Liver (tissue), 9 donors: Measurements from ENCODE around the gene ST3GAL2. TPM values are rescaled to one million over a fixed set of nuclear protein-coding genes. Genes with fewer than 3 reads are reported as not detected.

Experiments used
- DNase-seq: peaks from one replicate; pipeline ENCODE4 v3.0.0-alpha.2; 2017; ENCODE audit warnings: low spot score
- H3K27ac ChIP-seq, 2 donors: one replicate each; pipeline ENCODE4 v1.7.0; 2013; ENCODE audit warnings: inconsistent platforms in 2 of 2, low read length in 2 of 2, control low read depth in 1 of 2, low read depth in 1 of 2, mild to moderate bottlenecking in 1 of 2
- H3K27me3 ChIP-seq, 4 donors: one replicate each; pipeline versions ENCODE4 v1.6.1 to v1.7.0; 2013; ENCODE audit warnings: low read length in 3 of 4, inconsistent platforms in 1 of 4, mild to moderate bottlenecking in 1 of 4, moderate library complexity in 1 of 4; ENCODE audit not compliant: control insufficient read depth in 4 of 4, insufficient read depth in 4 of 4
- H3K36me3 ChIP-seq, 4 donors: one replicate each; pipeline versions ENCODE4 v1.6.1 to v1.7.0; 2013; ENCODE audit warnings: low read length in 3 of 4, mild to moderate bottlenecking in 3 of 4, low read depth in 1 of 4, moderate library complexity in 1 of 4; ENCODE audit not compliant: control insufficient read depth in 4 of 4, insufficient read depth in 3 of 4
- H3K4me1 ChIP-seq, 4 donors: one replicate each; pipeline versions ENCODE4 v1.6.1 to v1.7.0; 2013; ENCODE audit warnings: low read length in 3 of 4, mild to moderate bottlenecking in 3 of 4, moderate library complexity in 1 of 4; ENCODE audit not compliant: control insufficient read depth in 4 of 4, insufficient read depth in 4 of 4
- H3K4me3 ChIP-seq, 3 donors: one replicate each; pipeline versions ENCODE4 v1.6.1 to v1.7.0; 2013; ENCODE audit warnings: low read length in 3 of 3, control low read depth in 1 of 3, low read depth in 1 of 3, mild to moderate bottlenecking in 1 of 3
- H3K9ac ChIP-seq, 2 donors: one replicate each; pipeline ENCODE4 v1.7.0; 2013; ENCODE audit warnings: low read length in 2 of 2, mild to moderate bottlenecking in 2 of 2, moderate library complexity in 2 of 2, control low read depth in 1 of 2, low read depth in 1 of 2
- H3K9me3 ChIP-seq, 4 donors: one replicate each; pipeline versions ENCODE4 v1.6.1 to v1.7.0; 2013; ENCODE audit warnings: low read length in 3 of 4; ENCODE audit not compliant: control insufficient read depth in 4 of 4
- ATF3 ChIP-seq: IDR thresholded peaks from 2 replicates; pipeline ENCODE4 v1.6.1; 2016; ENCODE audit warnings: antibody characterized with exemption
- CTCF ChIP-seq: fragments of 150-350 bp; IDR thresholded peaks from 2 replicates; pipeline ENCODE4 v1.5.1; 2017; ENCODE audit warnings: improper control_type of control experiment, low read depth, low read length; ENCODE audit not compliant: missing input control
- EGR1 ChIP-seq, 2 donors: IDR thresholded peaks; 2 replicates each; pipeline ENCODE4 v1.6.1; 2016 to 2018; ENCODE audit warnings: antibody characterized with exemption in 2 of 2, low read depth in 2 of 2
- FOXA1 ChIP-seq: IDR thresholded peaks from 2 replicates; pipeline ENCODE4 v1.6.1; 2016; ENCODE audit warnings: antibody characterized with exemption
- FOXA2 ChIP-seq: IDR thresholded peaks from 2 replicates; pipeline ENCODE4 v1.6.1; 2016; ENCODE audit warnings: antibody characterized with exemption
- GABPA ChIP-seq, 2 donors: IDR thresholded peaks in 1 of 2; conservative IDR thresholded peaks in 1 of 2; 2 replicates each; pipeline ENCODE4 v1.6.1; 2016; ENCODE audit warnings: antibody characterized with exemption in 2 of 2, mild to moderate bottlenecking in 1 of 2, moderate library complexity in 1 of 2
- HNF4A ChIP-seq, 2 donors: conservative IDR thresholded peaks; 2 replicates each; pipeline ENCODE4 v1.6.1; 2016; ENCODE audit warnings: antibody characterized with exemption in 2 of 2, mild to moderate bottlenecking in 2 of 2
- HNF4G ChIP-seq: IDR thresholded peaks from 2 replicates; pipeline ENCODE4 v1.6.1; 2016; ENCODE audit warnings: antibody characterized with exemption
- JUND ChIP-seq, 2 donors: IDR thresholded peaks; 2 replicates each; pipeline ENCODE4 v1.6.1; 2016; ENCODE audit warnings: antibody characterized with exemption in 2 of 2
- MAX ChIP-seq: IDR thresholded peaks from 2 replicates; pipeline ENCODE4 v1.6.1; 2016; ENCODE audit warnings: antibody characterized with exemption
- NR2F2 ChIP-seq: IDR thresholded peaks from 2 replicates; pipeline ENCODE4 v1.6.1; 2016; ENCODE audit warnings: antibody characterized with exemption
- RAD21 ChIP-seq, 2 donors: IDR thresholded peaks; 2 replicates each; pipeline ENCODE4 v1.6.1; 2016; ENCODE audit warnings: antibody characterized with exemption in 2 of 2, mild to moderate bottlenecking in 2 of 2
- REST ChIP-seq: IDR thresholded peaks from 2 replicates; pipeline ENCODE4 v1.6.1; 2016; ENCODE audit warnings: antibody characterized with exemption, mild to moderate bottlenecking
- TAF1 ChIP-seq: conservative IDR thresholded peaks from 2 replicates; pipeline ENCODE4 v1.6.1; 2016; ENCODE audit warnings: antibody characterized with exemption, mild to moderate bottlenecking
- ZBTB33 ChIP-seq: IDR thresholded peaks from 2 replicates; pipeline ENCODE4 v1.6.1; 2016; ENCODE audit warnings: antibody characterized with exemption
- WGBS: extraction: QIAGEN DNeasy Blood & Tissue Kit; methylation state at CpG from one replicate; pipeline ENCODE4 v1.1.7; 2013; 5-methylcytosine and 5-hydroxymethylcytosine counted together
- polyA plus RNA-seq, 2 donors: library from polyadenylated mRNA; stranded (reverse) in 1 of 2; unstranded in 1 of 2; fragments of 200-250 nt in 1 of 2; fragments of >200 nt in 1 of 2; fragmentation: Nextera tagmentation in 1 of 2; extraction: Ambion mirVana in 1 of 2; gene quantifications; one replicate each; pipeline versions ENCODE4 v1.2.1 to v1.2.3, GENCODE V29; 2013 to 2015
- total RNA-seq, 2 donors: library from RNA; depleted of rRNA; stranded (reverse); fragments of >200 nt; gene quantifications; one replicate each; pipeline ENCODE4 v1.2.3, GENCODE V29; 2014
- donor health status: healthy.
- donor health status: healthy.
- donor health status: healthy.
- donor health status: healthy.
- donor health status: healthy.

Gene ST3GAL2
- total and polyA plus RNA-seq, 4 donors, result 3.9 to 53.1 (median 12.9) TPM

- 21% methylated on average over 47 of the region's 47 CpGs for WGBS
- no peak for DNase-seq
- Histone ChIP-seq H3K4me1 (peaks cover 5 to 19% (median 10%) of the 10 kb centered on the region in 4 donors), H3K27me3 (no peaks in the 10 kb centered on the region), H3K4me3 (peak overlapping the region; percentile 68 to 77 (median 73)), H3K27ac (peak overlapping the region; percentile 59 to 60), H3K36me3 (peaks cover 0 to 6% (median 3%) of the 10 kb centered on the region in 4 donors), H3K9me3 (no peaks in the 10 kb centered on the region), H3K9ac (no peak overlapping the region)
- TF ChIP-seq GABPA (IDR thresholded peaks at IDR 0.05 in 1 of 2, conservative IDR thresholded peaks at IDR 0.05 in 1 of 2) (no peak), ATF3 (no peak), HNF4G (no peak), FOXA2 (no peak), REST (no peak), JUND (IDR thresholded peaks at IDR 0.05) (no peak), EGR1 (IDR thresholded peaks at IDR 0.05; ENCODE audit: low read depth in 2 of 2) (no peak), FOXA1 (no peak), HNF4A (conservative IDR thresholded peaks at IDR 0.05) (no peak), CTCF (no peak), MAX (no peak), ZBTB33 (no peak), NR2F2 (no peak), TAF1 (no peak), RAD21 (IDR thresholded peaks at IDR 0.05) (no peak)
Observed at GRCh38 chr16:70381604-70382342, 57.1 kb downstream of the ST3GAL2 start.
